Epidermal melanocyte (primary cell): ENCODE data around the gene RNF133.
"Not testable (repeated sequence)": the region's sequence is repeated elsewhere in the genome, so short reads cannot be mapped to it uniquely, and the experiment has no call there.

Source experiments
- DNase-seq: peaks from one replicate; pipeline ENCODE4 v3.0.0; 2011; ENCODE audit warnings: low spot score; ENCODE audit not compliant: insufficient read length

Gene RNF133

DNA sequence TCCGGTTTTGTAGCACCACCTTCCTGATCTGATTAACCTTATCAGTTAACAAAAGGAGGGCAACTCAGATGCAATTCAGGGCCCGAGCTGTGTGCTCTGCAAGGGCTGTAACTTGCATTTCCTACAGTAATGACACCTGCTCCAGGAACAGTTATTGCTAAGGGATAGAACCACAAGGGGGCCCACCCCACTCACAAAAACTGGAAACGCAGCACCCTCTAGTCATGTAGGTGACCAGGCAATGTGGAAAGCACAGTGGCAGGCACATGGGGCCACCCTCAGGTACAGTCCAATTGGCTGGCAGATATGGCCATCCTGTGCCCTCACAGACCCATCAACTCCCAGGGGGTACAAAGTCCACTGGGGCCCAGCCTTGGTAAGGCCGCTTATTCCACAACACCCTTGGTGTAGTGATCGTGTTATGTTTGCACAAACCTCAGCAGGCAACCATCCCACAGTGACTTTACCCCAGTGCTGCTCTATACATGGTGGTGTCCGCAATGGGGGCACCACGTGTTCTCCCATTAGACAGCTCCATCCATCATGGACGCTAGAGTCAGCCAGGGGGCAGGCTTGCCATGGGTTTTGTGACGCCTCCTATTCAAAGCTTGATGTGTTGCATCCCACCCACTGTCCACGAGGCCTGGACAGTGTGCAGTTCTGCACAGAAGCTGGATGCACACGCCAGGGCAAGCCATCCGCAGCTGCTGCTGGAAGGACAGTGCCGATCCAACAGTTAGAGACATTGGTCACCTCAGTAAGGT is 9.4 kb downstream of the RNF133 start:
- no peak for DNase-seq

- no peak for DNase-seq
Observed at GRCh38 chr7:122688400-122688998, 10.4 kb downstream of the RNF133 start.

- no peak for DNase-seq
Observed at GRCh38 chr7:122686360-122686878, 12.5 kb downstream of the RNF133 start.

- DNase-seq = no peak
Observed at GRCh38 chr7:122684504-122684903, 14.4 kb downstream of the RNF133 start.

- DNase-seq = no peak
Observed at GRCh38 chr7:122682815-122683550, 15.9 kb downstream of the RNF133 start.

- DNase-seq = not testable (repeated sequence)
Observed at GRCh38 chr7:122681186-122681585, 17.7 kb downstream of the RNF133 start.

GRCh38 chr7:122679813-122680212 is 19.1 kb downstream of the RNF133 start:
- no peak for DNase-seq

DNA sequence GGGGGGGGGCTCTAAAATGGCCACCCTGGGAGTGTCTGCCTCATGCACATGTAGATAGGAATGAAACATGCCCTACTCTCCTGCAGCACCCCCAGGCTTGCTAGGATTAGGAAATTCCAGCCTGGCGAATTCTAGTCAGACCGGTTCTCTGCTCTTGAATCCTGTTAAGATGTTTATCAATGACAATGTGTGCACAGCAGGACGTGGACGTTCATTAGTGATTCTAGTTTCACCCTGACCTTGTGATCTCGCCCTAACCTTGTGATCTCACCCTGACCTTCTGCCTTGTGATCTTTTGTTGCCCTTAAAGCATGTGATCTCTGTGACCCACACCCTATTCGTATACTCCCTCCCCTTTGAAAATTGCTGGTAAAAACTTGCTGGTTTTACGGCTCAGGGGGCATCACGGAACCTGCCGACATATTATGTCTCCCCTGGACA is 19.6 kb downstream of the RNF133 start:
- DNase-seq = not testable (repeated sequence)

GRCh38 chr7:122677149-122677548 is 21.8 kb downstream of the RNF133 start:
- no peak for DNase-seq

DNA sequence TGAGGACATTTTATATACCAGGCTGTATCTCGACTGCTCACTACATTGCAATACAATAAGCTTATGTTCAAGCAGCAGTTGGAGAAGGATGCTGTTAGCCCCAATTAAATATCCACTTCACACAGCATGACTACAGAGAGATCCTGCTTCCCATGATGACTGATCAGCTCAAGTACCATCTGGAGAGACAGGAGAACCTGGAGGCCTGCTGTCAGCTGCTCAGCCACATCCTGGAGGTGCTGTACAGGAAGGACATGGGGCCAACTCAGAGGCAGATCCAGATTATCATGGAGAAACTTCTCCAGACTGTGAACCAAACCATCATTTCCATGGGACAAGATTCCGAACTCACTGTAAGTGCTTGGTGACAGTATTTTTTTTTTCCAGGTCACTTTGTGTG is 22.5 kb downstream of the RNF133 start:
- no peak for DNase-seq

DNA sequence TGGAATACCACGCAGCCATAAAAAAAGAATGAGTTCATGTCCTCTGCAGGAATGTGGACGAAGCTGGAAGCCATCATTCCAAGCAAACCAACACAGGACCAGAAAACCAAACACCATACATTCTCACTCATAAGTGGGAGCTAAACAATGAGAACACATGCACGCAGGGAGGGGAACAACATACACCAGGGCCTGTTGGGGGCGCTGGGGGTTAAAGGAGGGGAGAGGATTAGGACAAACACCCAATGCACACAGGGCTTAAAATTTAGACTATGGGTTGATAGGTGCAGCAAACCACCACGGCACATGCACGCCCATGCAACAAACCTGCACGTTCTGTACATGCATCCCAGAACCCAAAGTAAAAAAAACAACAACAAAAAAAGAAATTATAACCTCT is 23.3 kb downstream of the RNF133 start:
- no peak for DNase-seq

- no peak for DNase-seq
Observed at GRCh38 chr7:122675011-122675410, 23.9 kb downstream of the RNF133 start.

DNA sequence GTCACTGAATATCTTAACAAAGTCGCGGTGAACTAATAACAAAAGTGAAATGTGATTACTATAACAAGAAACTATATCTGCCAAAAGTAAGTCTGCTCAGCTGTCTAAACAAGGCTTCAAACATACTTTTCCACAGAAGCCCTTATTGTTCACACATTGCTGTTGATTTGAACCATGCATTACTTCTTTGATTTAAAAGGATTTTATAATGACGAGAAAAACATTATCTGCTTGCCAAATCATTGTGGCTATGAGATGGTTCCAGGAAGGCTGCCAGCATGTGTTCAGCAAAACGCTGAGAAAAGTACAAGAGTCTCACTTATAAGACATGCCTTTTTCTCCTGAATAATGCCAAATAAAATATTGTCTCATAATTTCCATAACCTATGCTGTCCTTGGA is 24.4 kb downstream of the RNF133 start:
- peak; percentile 48 for DNase-seq

GRCh38 chr7:122673951-122674350 is 25.0 kb downstream of the RNF133 start:
- no peak for DNase-seq

- no peak for DNase-seq
Observed at GRCh38 chr7:122672536-122672935, 26.4 kb downstream of the RNF133 start.

DNA sequence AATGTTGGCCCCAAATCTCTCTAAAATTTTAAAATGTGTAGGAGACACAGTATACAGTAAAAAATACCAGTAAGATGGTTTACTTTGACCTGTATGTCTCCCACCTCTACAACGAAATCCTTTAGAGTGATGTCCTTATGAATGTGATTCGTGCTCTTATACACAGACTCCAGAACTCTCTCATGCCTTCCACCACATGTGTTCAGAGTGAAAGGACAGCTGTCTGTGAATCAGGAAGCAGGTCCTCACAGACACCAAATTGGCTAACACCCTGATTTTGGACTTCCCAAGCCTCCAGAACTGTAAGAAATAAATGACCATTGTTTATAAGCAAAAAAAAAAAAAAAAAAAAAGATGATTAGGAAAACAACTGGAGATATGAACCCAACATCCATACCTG is 35.2 kb downstream of the RNF133 start:
- no peak for DNase-seq

- DNase-seq = no peak
Observed at GRCh38 chr7:122658856-122659255, 40.1 kb downstream of the RNF133 start.

DNA sequence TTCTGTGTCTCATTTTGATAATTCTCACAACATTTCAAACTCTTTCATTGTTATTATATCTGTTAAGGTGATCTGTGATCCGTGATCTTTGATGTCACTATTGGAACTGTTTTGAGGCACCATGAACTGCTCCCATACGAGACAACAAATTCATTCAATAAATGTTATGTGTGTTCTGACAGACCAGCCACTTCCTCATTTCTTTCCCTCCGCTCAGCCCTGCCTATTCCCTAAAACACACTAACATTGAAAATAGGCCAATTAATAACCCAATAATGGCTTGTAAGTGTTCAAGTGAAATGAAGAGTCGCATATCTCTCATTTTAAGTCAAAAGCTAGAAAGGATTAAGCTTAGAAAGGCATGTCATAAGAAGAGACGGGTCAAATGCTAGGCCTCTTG is 45.2 kb downstream of the RNF133 start:
- no peak for DNase-seq

DNA sequence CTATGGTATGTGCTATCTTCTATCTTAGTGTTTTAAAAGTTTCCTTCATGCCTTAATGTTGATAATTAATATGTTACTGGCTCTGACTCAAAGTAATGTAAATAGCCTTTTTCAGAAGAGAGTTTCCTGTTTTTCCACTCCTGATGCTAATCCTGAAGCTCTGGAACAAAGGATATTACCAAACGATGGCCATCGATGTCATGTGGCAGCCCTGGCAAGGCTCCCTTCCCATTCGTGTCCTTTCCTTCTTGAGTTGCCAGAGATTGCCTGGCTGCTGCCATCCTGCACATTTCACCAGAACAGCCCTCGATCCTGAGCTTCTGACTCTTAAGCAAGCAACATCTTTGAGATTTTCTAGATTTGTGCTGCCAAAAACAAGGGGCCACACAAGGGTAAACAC is 46.0 kb downstream of the RNF133 start:
- DNase-seq = no peak

- DNase-seq = no peak
Observed at GRCh38 chr7:122651451-122651850, 47.5 kb downstream of the RNF133 start.
